Progenitor cell of endocrine pancreas (in vitro differentiated cells): ENCODE results near the gene PPP2R2D. TPM values are rescaled to one million over a fixed set of nuclear protein-coding genes. Genes with fewer than 3 reads are reported as not detected.

ENCODE experiments used
- DNase-seq: peaks from one replicate; pipeline ENCODE4 v3.0.0; 2021; ENCODE audit warnings: low spot score; ENCODE audit not compliant: unreplicated experiment
- H3K27ac Mint-ChIP-seq: 2 replicates; pipeline ENCODE4 v1.8.0; 2021; ENCODE audit warnings: mild to moderate bottlenecking, moderate library complexity, mixed read lengths
- H3K27me3 Mint-ChIP-seq: 2 replicates; pipeline ENCODE4 v1.8.0; 2021; ENCODE audit warnings: mixed read lengths
- H3K36me3 Mint-ChIP-seq: 2 replicates; pipeline ENCODE4 v1.8.0; 2022; ENCODE audit warnings: mixed read lengths; ENCODE audit not compliant: insufficient read depth
- H3K4me1 Mint-ChIP-seq: 2 replicates; pipeline ENCODE4 v1.8.0; 2021; ENCODE audit warnings: low read depth, mixed read lengths
- H3K4me3 Mint-ChIP-seq: 2 replicates; pipeline ENCODE4 v1.8.0; 2021; ENCODE audit warnings: low read depth, mild to moderate bottlenecking, moderate library complexity, mixed read lengths
- H3K9me3 Mint-ChIP-seq: 2 replicates; pipeline ENCODE4 v1.8.0; 2021; ENCODE audit warnings: low read depth, mixed read lengths
- CTCF ChIP-seq: fragments of 200-600 bp; sonication (generic); IDR thresholded peaks from one replicate; pipeline ENCODE4 v1.5.0; 2021; ENCODE audit warnings: antibody characterized with exemption, mild to moderate bottlenecking; ENCODE audit not compliant: unreplicated experiment
- total RNA-seq: library from RNA; stranded (reverse); gene quantifications from 2 replicates; pipeline ENCODE4 v1.2.1, GENCODE V29; 2021

Gene PPP2R2D
- total RNA-seq, 1 donor from 2014 or later, result 43.6 TPM

- no peaks in the 10 kb centered on the region for H3K27me3 Mint-ChIP-seq
- H3K4me1 Mint-ChIP-seq, result peaks cover 28% of the 10 kb centered on the region
- DNase-seq, result no peak
- H3K27ac Mint-ChIP-seq, result no peak overlapping the region
- H3K9me3 Mint-ChIP-seq, result no peaks in the 10 kb centered on the region
- peaks cover 8% of the 10 kb centered on the region for H3K36me3 Mint-ChIP-seq
- TF ChIP-seq CTCF, result no peak
- H3K4me3 Mint-ChIP-seq, result no peak overlapping the region
Measured at GRCh38 chr10:131907679-131908078, 6.9 kb downstream of the PPP2R2D start.

- Mint-ChIP-seq H3K9me3 (no peaks in the 10 kb centered on the region), H3K4me3 (no peak overlapping the region), H3K27me3 (no peaks in the 10 kb centered on the region), H3K4me1 (peaks cover 27% of the 10 kb centered on the region), H3K36me3 (peaks cover 9% of the 10 kb centered on the region), H3K27ac (peak overlapping the region; percentile 22)
- no peak for TF ChIP-seq CTCF
- DNase-seq, result no peak
Measured at GRCh38 chr10:131908151-131908550, 7.3 kb downstream of the PPP2R2D start.

GRCh38 chr10:131909014-131909808 lies 8.4 kb downstream of the PPP2R2D start:
- Mint-ChIP-seq H3K36me3 (peaks cover 7% of the 10 kb centered on the region), H3K4me1 (peaks cover 24% of the 10 kb centered on the region), H3K27me3 (no peaks in the 10 kb centered on the region), H3K27ac (peak overlapping the region; percentile 84), H3K4me3 (no peak overlapping the region), H3K9me3 (no peaks in the 10 kb centered on the region)
- DNase-seq, result no peak
- TF ChIP-seq CTCF, result no peak

- no peak for DNase-seq
- Mint-ChIP-seq H3K9me3 (no peaks in the 10 kb centered on the region), H3K27me3 (no peaks in the 10 kb centered on the region), H3K27ac (no peak overlapping the region), H3K4me3 (no peak overlapping the region), H3K4me1 (peaks cover 23% of the 10 kb centered on the region), H3K36me3 (peaks cover 7% of the 10 kb centered on the region)
- TF ChIP-seq CTCF, result no peak
Measured at GRCh38 chr10:131909929-131910328, 9.1 kb downstream of the PPP2R2D start.

- Mint-ChIP-seq H3K9me3 (no peaks in the 10 kb centered on the region), H3K4me1 (peaks cover 22% of the 10 kb centered on the region), H3K27me3 (no peaks in the 10 kb centered on the region), H3K27ac (no peak overlapping the region), H3K36me3 (peaks cover 7% of the 10 kb centered on the region), H3K4me3 (no peak overlapping the region)
- no peak for DNase-seq
- no peak for TF ChIP-seq CTCF
Measured at GRCh38 chr10:131910663-131911314, 10.0 kb downstream of the PPP2R2D start.
